Measurements from ENCODE around the gene ST7. TPM values are rescaled to one million over a fixed set of nuclear protein-coding genes. Genes with fewer than 3 reads are reported as not detected.

The ST7 gene
- total and polyA plus RNA-seq, 2 of the 13 experiments (the other 11 are each of a cell fraction or from before 2014, with no cell fraction given), result 17.3 to 23.5 TPM

DNA sequence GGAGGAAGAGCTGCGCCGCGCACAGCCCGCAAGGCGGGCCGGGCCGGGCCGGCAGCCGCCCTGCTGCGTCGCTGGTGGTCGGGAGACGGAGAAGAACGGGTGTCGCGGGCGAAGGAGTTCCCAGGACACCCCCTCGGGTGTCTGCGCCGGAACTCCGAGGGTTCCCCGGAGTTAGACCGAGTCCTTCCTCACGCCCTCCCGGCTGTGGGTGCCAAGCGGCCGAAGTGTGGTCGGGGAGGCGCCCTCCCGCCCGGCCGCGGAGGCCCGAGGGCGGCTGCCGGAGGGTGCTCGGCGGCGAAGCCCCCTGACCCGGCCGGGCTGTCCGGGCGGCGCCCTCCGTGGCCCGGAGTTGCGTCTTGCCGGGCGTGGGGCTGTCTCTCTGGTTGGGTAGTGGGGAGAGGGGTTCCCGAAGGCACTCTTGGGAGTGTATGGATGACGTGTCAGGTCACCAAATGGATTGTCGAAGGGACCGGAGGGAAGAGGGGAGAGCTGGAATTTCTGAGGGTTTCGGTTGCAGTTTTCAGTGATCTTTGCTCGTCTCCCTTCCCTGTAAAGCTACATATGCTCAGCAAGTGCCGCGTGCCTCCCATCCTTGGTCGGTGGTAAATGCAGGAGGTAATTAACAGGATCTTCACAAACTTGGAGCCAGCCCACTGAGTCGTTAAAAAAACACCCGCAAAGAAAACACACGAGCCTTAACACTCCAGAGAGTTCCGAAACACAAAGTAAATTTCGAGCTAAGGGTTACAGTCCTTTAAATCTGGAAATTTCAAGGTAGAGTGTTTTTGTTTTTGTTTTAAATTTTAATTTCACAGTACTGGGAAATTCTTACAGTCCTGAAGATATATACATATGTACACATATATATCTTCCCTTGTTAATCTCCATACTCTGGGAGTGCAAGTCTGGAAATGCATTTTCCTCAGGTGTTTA, 871 bp downstream of the ST7 start (continued):
- TF ChIP-seq ZNF780A (CRISPR knock-in tag; IDR thresholded peaks at IDR 0.05) (no peak), ZNF326 (CRISPR knock-in tag; IDR thresholded peaks at IDR 0.05; ENCODE audit: borderline replicate concordance) (no peak), PRMT3 (CRISPR knock-in tag; IDR thresholded peaks at IDR 0.05; ENCODE audit: borderline replicate concordance, low read depth) (no peak), SKI (IDR thresholded peaks at IDR 0.05; ENCODE audit: partially characterized antibody) (no peak), FOXO1 (CRISPR knock-in tag; IDR thresholded peaks at IDR 0.05) (no peak; the same call in 1 of the 2 replicates), IRF9 (CRISPR knock-in tag; IDR thresholded peaks at IDR 0.05; ENCODE audit: borderline replicate concordance) (no peak), FOSL2 (CRISPR knock-in tag; IDR thresholded peaks at IDR 0.05) (peak; percentile 80), HMGXB4 (CRISPR knock-in tag; IDR thresholded peaks at IDR 0.05; ENCODE audit: borderline replicate concordance in 1 of 2, low read depth in 1 of 2) (peak in 1 of 2 experiments; percentile 68; a peak in 2 of 4 replicates), ZNF709 (CRISPR knock-in tag; IDR thresholded peaks at IDR 0.05) (no peak), ZNF136 (CRISPR knock-in tag; IDR thresholded peaks at IDR 0.05; ENCODE audit: low read depth) (no peak), XRCC5 (optimal IDR thresholded peaks at IDR 0.05; ENCODE audit: low read length) (peak; percentile 84), CHD2 (IDR thresholded peaks at IDR 0.05; ENCODE audit: low read depth, low read length) (no peak), ZSCAN21 (CRISPR knock-in tag; IDR thresholded peaks at IDR 0.05; ENCODE audit: borderline replicate concordance) (no peak), TIGD3 (CRISPR knock-in tag; IDR thresholded peaks at IDR 0.05; ENCODE audit: borderline replicate concordance) (no peak), MAZ (IDR thresholded peaks at IDR 0.05; ENCODE audit: borderline replicate concordance, low read depth, low read length) (peak; percentile 40; the same call in 1 of the 2 replicates), MAZ (CRISPR knock-in tag; IDR thresholded peaks at IDR 0.05; ENCODE audit: low read depth) (peak; percentile 11), ZBTB38 (CRISPR knock-in tag; IDR thresholded peaks at IDR 0.05) (no peak), SIN3B (IDR thresholded peaks at IDR 0.05; ENCODE audit: low read length) (no peak)
- TF ChIP-seq, protein P1, sequence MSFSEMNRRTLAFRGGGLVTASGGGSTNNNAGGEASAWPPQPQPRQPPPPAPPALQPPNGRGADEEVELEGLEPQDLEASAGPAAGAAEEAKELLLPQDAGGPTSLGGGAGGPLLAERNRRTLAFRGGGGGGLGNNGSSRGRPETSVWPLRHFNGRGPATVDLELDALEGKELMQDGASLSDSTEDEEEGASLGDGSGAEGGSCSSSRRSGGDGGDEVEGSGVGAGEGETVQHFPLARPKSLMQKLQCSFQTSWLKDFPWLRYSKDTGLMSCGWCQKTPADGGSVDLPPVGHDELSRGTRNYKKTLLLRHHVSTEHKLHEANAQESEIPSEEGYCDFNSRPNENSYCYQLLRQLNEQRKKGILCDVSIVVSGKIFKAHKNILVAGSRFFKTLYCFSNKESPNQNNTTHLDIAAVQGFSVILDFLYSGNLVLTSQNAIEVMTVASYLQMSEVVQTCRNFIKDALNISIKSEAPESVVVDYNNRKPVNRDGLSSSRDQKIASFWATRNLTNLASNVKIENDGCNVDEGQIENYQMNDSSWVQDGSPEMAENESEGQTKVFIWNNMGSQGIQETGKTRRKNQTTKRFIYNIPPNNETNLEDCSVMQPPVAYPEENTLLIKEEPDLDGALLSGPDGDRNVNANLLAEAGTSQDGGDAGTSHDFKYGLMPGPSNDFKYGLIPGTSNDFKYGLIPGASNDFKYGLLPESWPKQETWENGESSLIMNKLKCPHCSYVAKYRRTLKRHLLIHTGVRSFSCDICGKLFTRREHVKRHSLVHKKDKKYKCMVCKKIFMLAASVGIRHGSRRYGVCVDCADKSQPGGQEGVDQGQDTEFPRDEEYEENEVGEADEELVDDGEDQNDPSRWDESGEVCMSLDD (CRISPR knock-in tag; IDR thresholded peaks at IDR 0.05; ENCODE audit: borderline replicate concordance), result no peak
- TF ChIP-seq, protein P2, sequence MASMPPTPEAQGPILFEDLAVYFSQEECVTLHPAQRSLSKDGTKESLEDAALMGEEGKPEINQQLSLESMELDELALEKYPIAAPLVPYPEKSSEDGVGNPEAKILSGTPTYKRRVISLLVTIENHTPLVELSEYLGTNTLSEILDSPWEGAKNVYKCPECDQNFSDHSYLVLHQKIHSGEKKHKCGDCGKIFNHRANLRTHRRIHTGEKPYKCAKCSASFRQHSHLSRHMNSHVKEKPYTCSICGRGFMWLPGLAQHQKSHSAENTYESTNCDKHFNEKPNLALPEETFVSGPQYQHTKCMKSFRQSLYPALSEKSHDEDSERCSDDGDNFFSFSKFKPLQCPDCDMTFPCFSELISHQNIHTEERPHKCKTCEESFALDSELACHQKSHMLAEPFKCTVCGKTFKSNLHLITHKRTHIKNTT (CRISPR knock-in tag; IDR thresholded peaks at IDR 0.05), result no peak
